ENCODE data around the gene C19orf25.

C19orf25 gene

DNA sequence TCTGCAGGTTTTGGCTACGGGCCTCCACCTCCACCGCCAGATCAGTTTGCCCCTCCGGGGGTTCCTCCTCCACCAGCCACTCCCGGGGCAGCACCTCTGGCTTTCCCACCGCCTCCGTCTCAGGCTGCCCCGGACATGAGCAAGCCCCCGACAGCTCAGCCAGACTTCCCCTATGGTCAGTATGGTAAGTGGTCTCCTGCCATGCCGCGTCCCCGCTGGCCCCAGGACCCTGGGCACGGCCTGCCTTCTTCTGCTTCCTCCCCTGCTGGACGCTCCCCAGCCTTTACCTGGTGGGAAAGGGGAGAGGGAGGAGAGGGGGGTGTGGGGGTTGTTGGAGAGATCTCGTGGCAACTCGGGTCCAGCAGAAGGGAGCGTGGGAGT lies 46.5 kb downstream of the C19orf25 start:
- no peak for DNase-seq (ENCODE audit: low spot score)

DNA sequence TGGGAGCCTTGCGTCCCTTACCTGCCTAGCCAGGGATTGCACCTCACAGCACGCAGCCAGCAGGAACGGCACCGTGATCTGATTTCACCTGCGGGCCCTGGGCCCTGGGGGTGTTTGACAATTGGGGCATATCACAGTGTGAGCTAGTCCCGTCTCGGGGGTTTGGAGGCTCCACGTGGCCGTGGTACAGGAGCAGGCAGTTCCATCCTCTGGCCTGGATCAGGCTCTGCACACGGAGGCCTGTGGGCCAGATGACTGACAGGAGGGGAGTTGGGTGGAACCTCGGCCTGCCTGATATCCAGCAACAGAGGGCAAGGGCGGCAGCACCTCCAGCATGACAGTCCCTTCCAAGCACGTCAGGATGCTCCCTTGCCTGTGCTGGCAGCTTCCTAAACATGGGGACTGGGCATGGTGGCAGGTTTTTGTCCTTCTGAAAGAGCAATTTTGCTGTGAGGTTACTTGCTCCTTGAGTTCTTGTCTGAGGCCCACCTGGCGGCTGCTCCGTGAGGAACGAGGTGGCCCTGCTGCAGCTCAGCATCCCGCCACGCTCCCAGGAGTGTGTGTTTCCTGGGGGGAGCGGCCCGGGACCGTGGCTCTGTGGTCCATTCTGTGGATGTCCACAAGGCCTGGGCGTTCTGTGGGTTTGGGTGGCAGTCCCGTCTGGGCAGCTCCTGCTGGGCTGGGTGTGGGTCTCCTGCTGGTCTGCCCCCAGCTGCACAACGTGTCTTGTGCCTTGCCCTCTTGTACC lies 47.1 kb downstream of the C19orf25 start:
- no peak for DNase-seq (ENCODE audit: low spot score)

DNA sequence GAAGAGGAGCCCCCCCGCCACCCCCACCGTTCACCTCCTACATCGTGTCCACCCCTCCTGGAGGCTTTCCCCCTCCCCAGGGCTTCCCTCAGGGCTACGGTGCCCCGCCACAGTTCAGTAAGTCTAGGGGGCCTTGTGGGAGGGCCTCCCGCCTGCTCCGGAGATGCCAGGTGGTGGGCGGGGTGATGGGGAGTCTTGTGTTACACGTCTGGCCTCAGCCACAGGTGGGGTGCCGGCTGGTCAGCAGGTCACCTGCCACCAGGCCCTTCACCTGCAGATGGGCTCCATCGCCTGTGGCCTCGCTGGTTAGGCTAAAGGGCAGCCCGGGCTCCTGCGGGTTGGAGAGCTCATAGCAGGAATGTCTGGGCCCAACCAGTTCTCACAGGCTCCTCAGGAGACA lies 48.8 kb downstream of the C19orf25 start:
- DNase-seq (ENCODE audit: low spot score), result no peak

DNA sequence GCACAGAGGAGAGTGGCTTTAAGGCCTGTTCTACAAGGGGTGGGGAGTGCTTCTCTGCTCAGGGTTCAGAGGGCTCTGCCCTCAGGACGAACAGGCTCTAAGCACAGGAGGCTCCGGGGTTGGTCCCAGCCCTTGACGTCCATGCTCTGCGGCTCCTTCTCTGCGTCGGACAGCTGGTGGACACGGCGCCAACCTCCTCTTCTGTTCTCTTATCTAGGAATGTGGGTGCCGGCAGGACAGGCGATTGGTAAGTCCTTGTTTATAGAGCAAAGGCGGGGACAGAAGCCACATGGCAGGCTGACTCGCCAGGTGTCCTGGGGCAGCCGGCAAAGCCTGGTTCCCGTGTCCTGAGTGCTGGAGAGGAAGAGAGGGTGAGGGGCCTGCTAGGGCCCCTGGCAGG lies 49.3 kb downstream of the C19orf25 start:
- DNase-seq (ENCODE audit: low spot score), result no peak

DNA sequence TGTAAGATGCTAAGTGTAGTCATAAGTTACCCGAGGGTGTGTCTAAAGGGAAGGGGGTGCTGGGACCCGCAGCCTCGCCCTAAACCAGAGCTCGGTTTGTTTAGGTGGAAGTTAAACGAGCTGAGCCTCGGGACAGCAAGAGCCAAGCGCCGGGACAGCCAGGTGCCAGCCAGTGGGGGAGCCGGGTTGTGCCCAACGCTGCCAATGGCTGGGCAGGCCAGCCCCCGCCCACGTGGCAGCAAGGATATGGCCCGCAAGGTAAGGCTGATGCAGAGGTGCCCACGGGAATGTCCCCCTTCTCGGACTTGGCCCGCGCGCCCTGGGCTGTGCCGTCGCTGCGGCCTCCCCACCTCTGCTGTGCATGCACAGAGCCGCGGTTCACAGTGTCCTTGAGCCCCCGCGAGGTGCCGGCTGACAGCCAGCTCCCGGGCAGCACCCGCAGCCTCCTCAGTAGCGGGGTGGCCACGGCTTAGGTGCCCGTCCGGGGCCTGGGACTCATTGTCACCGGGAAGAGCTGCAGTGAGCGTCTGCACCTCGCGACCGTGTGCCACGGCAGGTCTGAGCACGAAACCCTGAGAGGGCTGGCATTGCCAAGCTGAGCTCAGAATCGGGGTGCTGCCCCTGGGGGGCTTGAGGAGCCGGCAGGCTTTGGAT lies 50.1 kb downstream of the C19orf25 start:
- no peak for DNase-seq (ENCODE audit: low spot score)

DNA sequence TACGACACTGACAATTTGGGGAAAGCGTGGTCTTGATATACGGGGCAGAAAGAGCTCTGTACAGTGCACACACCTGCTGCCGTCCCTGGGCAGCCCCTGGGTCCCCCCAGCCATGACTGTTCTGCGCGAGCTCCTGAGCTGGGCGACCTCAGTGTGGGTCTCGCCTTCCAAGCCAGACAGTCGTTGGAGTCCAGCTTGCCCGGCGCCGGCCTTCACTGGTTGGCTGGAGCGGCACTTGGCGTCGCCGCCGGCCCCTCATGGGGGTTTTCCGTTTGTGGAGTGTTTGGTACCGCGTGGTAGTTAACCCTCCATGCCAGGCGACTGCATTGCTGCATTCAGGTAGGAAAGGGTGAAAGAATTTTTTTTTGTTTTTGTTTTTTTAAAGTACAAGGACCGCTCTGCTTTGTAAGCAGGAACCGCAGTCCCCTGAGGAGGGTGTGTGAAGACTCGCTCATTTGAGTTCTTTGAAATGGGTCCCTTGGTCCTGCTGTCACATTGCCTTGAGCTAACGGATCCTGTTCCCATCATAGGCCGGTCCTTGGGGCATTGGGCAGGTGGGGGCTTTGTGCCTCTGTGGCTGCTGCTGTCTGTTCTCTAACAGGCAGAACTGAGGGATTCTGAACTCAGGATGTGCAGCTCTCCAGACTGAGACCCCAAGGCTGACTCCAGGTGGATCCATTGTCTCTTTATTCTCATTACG lies 51.6 kb downstream of the C19orf25 start:
- DNase-seq (ENCODE audit: low spot score), result no peak

DNA sequence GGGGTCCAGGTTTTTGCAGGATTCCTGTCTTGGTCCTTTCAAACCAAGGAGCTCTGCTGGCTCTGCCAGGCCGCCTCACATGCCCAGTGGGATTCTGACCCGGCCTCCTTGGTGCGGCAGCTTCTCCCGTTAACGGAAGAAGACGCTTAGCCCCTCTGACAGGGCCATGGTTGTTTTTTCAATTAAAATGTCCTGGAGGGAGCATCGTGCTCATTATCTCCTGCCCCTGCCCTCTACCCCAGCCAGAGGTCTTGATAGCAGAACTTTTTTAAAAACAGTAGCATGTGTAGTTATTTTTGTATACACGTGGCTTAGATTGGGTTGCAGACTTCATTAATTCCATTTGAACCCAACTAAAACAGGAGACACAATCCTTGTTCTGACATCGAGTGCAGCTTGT lies 52.3 kb downstream of the C19orf25 start:
- no peak for DNase-seq (ENCODE audit: low spot score)

DNA sequence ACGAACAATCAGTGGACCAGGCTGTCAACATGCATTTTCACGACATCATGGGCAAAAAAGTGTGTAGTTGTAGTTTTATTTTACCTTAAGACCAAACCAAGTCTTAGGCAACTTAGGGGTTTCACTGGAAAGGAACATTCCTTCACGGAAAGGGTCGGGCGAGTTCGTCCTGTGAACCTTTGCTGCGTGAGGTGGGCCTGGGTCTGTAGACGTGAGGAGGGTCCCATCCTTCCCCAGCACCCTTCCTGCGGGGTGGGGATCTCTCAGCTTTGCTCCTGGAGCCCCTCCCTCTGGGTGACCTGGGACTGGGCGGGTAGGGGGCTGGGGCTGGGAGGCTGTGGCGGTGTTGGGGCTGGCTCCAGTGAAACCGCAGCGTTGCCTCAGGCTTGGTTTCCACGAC lies 53.1 kb downstream of the C19orf25 start:
- DNase-seq (ENCODE audit: low spot score), result no peak

DNA sequence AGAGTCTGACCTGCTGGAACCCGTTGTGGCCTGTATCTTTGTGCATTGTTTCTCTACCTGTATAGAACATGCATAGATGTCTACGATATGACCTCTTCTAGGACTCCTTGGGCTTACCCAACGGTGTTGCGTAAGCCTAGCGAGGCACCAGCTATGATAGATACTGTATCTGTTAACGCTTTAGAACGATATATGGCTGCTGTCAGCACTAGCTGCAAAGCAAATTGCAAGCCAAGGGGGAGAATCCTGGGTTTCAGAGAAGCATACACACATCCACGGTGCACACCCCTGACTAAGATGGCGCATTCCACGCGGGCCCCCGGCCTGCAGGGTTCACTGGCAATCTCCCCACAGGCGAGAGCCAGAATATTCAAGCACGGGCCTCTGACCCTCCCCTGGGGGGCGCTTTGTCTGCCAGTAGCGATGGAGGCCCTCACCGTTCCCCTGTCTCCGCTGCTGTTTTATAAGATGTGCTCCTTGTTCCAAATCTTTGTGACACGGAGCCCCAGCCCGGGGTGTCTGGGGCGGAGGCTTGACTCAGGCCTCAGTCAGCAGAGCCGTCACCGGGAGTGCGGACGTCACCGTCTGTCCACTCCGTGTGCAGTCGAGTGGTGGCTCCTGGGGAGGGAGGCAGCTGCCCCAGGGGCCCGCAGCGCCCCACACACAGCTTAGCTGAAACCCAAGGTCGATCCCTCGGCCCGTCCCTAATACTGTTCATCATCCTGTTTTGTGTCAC lies 53.7 kb downstream of the C19orf25 start:
- DNase-seq (ENCODE audit: low spot score), result no peak

DNA sequence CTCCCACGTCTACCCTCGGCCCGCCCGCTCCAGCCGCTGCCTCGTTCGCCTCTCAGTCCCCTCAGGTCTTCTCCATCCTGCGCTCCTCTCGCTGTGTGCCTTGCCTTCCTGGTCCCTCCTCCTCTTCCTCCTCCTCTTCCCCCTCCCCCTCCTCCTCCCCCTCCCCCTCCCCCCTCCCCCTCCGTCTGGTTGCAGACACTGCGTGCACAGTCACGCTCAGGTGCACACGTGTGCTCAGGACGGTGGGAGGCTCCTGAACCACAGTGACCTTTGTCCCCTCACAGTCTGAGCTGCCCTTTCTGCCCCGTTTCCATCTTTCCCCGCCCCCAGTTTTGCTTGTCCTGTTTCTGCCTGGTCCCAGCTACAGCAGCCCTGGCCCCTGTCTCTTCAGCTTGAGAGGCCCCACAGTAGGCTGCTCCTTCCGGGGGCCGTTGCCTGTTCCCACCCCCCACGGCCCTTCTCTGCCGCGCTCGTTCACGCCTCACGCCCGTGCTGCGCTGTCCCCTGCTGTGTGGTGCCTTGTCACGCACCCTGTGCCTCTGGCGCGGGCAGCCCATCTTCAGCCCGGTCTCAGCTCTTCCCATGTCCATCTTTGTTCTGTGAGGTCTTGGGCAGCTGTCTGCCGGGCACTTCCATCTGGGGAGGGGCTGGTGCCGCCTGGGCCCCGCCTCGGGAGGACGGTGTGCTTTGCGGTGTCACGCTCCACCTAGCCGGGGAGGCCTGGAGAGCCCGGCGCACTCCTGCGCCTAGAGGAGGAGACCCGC lies 54.6 kb downstream of the C19orf25 start:
- DNase-seq (ENCODE audit: low spot score), result no peak

DNA sequence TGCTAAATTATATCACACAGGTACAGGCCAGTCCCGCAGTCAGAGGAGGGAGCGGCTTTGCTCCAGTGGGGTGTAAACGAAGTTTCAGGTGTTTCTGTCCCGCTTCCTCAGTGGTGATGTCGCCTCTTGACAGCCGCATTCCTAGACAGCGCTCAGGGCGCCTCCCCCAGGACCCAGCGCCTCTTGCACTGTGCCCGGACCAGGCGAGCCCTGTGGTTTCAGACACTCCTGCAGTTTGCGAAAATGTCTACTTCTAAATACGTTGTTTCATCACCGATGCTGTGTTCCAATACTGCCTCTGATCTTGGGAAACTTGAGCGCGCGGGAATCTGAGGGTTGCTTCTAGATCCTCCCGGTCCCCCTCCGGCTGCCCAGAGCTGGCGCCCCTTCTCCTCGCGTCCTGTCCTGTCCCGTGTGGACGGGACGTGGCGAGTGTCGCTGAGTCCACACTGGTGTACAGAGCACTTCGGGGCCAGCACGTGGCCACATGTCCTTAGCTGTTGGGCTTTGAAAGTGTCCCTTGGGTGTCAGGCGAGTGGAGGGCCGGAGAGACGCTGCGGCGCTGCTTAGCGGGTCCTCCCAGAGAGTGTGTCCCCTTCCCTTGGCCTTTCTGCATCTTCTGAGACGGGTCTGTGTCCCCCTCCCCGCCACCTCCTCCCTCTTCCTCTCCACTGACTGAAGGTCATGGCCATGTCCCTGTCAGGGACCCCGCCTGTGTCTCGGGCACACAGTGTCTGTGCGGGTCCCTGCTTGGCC lies 55.4 kb downstream of the C19orf25 start:
- no peak for DNase-seq (ENCODE audit: low spot score)

Measured in activated CD4-positive, alpha-beta T cell treated with anti-CD3 and anti-CD28 coated beads, Interleukin-2, Interleukin-4, amounts not matched to agents 100 ng/mL and 50 ng/mL, durations not matched to agents 16 hours and 8 hours (primary cell).